Transverse colon (tissue), 4 donors: ENCODE results near the gene RORB. TPM values are rescaled to one million over a fixed set of nuclear protein-coding genes. Genes with fewer than 3 reads are reported as not detected.

Experiments used
- DNase-seq: peaks from one replicate; pipeline ENCODE4 v3.0.0-alpha.2; 2019
- H3K27ac ChIP-seq, 4 donors: fragments of 200-600 bp; sonication (generic); 2 replicates each; pipeline ENCODE4 v1.5.1; 2016 to 2018; ENCODE audit warnings: inconsistent platforms in 4 of 4
- H3K27me3 ChIP-seq: fragments of 200-600 bp; sonication (generic); 2 replicates; pipeline ENCODE4 v1.5.1; 2017; ENCODE audit warnings: inconsistent platforms
- H3K36me3 ChIP-seq, 4 donors: fragments of 200-600 bp; sonication (generic); 2 replicates each; pipeline ENCODE4 v1.5.1; 2017 to 2019; ENCODE audit warnings: inconsistent platforms in 4 of 4
- H3K4me1 ChIP-seq, 4 donors: fragments of 200-600 bp; sonication (generic); 2 replicates each; pipeline ENCODE4 v1.5.1; 2017 to 2020; ENCODE audit warnings: inconsistent platforms in 4 of 4
- H3K4me3 ChIP-seq, 4 donors: fragments of 200-600 bp; sonication (generic); 1 replicate in 1 of 4; 2 replicates in 3 of 4; pipeline versions ENCODE4 v1.5.1 to v1.6.1; 2017 to 2019; ENCODE audit warnings: inconsistent platforms in 4 of 4
- H3K9me3 ChIP-seq, 2 donors: fragments of 200-600 bp; sonication (generic); 2 replicates each; pipeline ENCODE4 v1.5.1; 2017 to 2019; ENCODE audit warnings: inconsistent platforms in 2 of 2
- EP300 ChIP-seq: sonication (generic); formaldehyde crosslinking; IDR thresholded peaks from one replicate; pipeline ENCODE4 v1.6.1; 2017; ENCODE audit warnings: antibody characterized with exemption, low read depth
- POLR2A ChIP-seq: fragments of 450-650 bp; IDR thresholded peaks from one replicate; pipeline ENCODE4 v1.6.1; 2016; ENCODE audit warnings: antibody characterized with exemption, mild to moderate bottlenecking, moderate library complexity
- POLR2AphosphoS5 ChIP-seq, 3 donors: sonication (generic); formaldehyde crosslinking; IDR thresholded peaks; one replicate each; pipeline ENCODE4 v1.6.1; 2016; ENCODE audit warnings: antibody characterized with exemption in 3 of 3
- WGBS, 2 donors: methylation state at CpG; one replicate each; pipeline ENCODE4 v1.1.5; 2018; ENCODE audit warnings: low coverage in 1 of 2; 5-methylcytosine and 5-hydroxymethylcytosine counted together
- in situ Hi-C, 4 donors: fragments of 200-750 bp; cut with MboI; loops; one replicate each; pipeline versions ENCODE4 v1.15.0 to v1.15.1; 2017; ENCODE audit warnings: low sequenced_read_pairs in 3 of 4, low pct_ligation_motif_present in 1 of 4, low pct_unique_long_range_greater_than_20kb in 1 of 4
- intact Hi-C: fragments of 100-400 bp; cut with DNase I; formaldehyde crosslinking; loops from one replicate; pipeline ENCODE4 v1.15.1; 2023; ENCODE audit warnings: low total_unique reads
- total RNA-seq, 4 donors: library from RNA; depleted of rRNA; stranded (reverse); fragments of >200 nt; gene quantifications; one replicate each; pipeline ENCODE4 v1.1.0, GENCODE V29; 2016
- TF ChIP-seq, protein P1 (sequence below), 5 experiments: fragments of 200-600 bp in 3 of 5; fragments of 450-650 bp in 2 of 5; sonication (generic) in 3 of 5; IDR thresholded peaks; 1 replicate in 2 of 5; 2 replicates in 3 of 5; pipeline ENCODE4 v1.5.1; 2016 to 2017; ENCODE audit warnings: antibody characterized with exemption in 5 of 5, inconsistent platforms in 3 of 5, mild to moderate bottlenecking in 2 of 5, moderate library complexity in 1 of 5

The RORB gene
- total RNA-seq, 4 donors from 2014 or later, result 0.20 to 1.1 (median 0.27) TPM; not detected in 1

DNA sequence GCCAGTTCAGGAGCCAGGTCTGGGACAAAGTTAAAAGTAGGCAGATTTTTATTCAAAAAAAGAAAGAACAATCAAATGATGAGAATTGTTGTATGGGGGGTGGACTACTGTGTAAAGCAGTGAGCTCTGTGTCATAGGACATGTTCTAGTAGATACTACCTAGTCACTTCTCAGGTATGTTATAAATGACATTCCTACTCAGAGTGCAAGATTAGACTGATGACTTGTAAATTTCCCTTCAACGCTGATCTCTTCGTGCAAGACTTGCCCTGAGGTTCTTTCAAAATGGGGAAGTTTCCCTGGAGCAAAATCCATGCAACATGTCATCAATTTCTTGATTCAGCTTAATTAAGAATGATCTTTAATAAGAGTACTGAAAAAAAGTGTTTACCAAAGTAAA is 175.1 kb downstream of the RORB start:
- intact Hi-C loops (no loop called here), in situ Hi-C loops (no loop called here)
- TF ChIP-seq, protein P1, sequence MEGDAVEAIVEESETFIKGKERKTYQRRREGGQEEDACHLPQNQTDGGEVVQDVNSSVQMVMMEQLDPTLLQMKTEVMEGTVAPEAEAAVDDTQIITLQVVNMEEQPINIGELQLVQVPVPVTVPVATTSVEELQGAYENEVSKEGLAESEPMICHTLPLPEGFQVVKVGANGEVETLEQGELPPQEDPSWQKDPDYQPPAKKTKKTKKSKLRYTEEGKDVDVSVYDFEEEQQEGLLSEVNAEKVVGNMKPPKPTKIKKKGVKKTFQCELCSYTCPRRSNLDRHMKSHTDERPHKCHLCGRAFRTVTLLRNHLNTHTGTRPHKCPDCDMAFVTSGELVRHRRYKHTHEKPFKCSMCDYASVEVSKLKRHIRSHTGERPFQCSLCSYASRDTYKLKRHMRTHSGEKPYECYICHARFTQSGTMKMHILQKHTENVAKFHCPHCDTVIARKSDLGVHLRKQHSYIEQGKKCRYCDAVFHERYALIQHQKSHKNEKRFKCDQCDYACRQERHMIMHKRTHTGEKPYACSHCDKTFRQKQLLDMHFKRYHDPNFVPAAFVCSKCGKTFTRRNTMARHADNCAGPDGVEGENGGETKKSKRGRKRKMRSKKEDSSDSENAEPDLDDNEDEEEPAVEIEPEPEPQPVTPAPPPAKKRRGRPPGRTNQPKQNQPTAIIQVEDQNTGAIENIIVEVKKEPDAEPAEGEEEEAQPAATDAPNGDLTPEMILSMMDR (IDR thresholded peaks at IDR 0.05), result no peak
- no peak for TF ChIP-seq POLR2AphosphoS5 (IDR thresholded peaks at IDR 0.05)
- no peak for TF ChIP-seq EP300
- no peak for TF ChIP-seq POLR2A
- Histone ChIP-seq H3K36me3 (no peaks in the 10 kb centered on the region), H3K4me1 (no peaks in the 10 kb centered on the region), H3K4me3 (no peak overlapping the region), H3K27me3 (no peaks in the 10 kb centered on the region), H3K27ac (no peak overlapping the region), H3K9me3 (no peaks in the 10 kb centered on the region)
- WGBS, 2 donors, result 88% methylated on average over 2 of the region's 2 CpGs; no CpG with 5 or more reads in 1 of the 2 donors
- no peak for DNase-seq

DNA sequence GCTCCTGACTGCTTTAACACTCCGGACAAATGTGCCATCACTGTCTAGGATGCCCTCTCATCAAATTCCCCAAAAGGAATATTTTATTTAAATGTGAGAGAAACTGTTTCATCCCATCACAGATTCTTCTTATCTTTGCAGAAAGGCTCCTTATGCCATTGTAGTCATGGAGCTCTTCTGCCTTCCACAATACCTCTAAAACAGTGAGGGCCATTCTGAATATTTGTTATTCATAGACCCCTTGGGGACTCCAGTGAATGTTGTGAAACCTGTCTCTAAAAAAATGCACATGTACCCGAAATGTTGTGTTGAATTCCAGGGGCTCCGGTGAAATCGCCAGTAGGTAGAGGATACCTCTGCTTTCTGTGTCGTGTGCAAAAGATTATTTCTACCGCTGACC is 176.9 kb downstream of the RORB start:
- intact Hi-C loops, result no loop called here
- no peaks in the 10 kb centered on the region for H3K27me3 ChIP-seq
- H3K9me3 ChIP-seq, result no peaks in the 10 kb centered on the region
- TF ChIP-seq EP300 (no peak), POLR2A (no peak), POLR2AphosphoS5 (IDR thresholded peaks at IDR 0.05) (no peak)
- TF ChIP-seq, protein P1 (IDR thresholded peaks at IDR 0.05), result no peak
- no peaks in the 10 kb centered on the region for H3K4me1 ChIP-seq
- DNase-seq, result no peak
- 72 to 87% methylated on average over 2 to 6 of the region's 6 CpGs for WGBS, 2 donors
- no peaks in the 10 kb centered on the region for H3K36me3 ChIP-seq
- H3K27ac ChIP-seq, result no peak overlapping the region
- no peak overlapping the region for H3K4me3 ChIP-seq
- in situ Hi-C loops, result no loop called here

DNA sequence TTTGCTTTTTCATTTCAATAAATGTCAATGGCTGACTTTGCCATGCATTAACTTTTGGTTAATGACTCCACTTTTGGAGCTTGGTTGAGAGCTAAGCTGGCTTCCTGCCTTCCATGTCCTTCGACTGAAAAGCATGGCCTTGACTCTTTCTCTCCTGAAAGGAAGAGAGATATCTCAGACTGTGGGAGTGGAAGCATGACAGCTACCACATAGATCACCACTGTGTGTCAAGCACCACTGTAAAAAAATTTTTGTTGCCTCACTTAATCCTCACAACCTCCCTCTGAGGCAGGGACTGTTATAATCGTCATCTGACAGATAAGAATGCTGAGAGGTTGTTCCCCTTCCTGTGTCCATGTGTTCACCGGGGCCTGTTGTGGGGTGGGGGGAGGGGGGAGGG is 184.8 kb downstream of the RORB start:
- intact Hi-C loops, result no loop called here
- Histone ChIP-seq H3K4me3 (no peak overlapping the region), H3K9me3 (no peaks in the 10 kb centered on the region), H3K27ac (no peak overlapping the region), H3K4me1 (no peaks in the 10 kb centered on the region), H3K27me3 (no peaks in the 10 kb centered on the region), H3K36me3 (no peaks in the 10 kb centered on the region)
- no peak for TF ChIP-seq POLR2AphosphoS5 (IDR thresholded peaks at IDR 0.05)
- no peak for TF ChIP-seq POLR2A
- in situ Hi-C loops, result no loop called here
- no peak for DNase-seq
- 29 to 56% methylated on average over 1 to 3 of the region's 3 CpGs for WGBS, 2 donors

DNA sequence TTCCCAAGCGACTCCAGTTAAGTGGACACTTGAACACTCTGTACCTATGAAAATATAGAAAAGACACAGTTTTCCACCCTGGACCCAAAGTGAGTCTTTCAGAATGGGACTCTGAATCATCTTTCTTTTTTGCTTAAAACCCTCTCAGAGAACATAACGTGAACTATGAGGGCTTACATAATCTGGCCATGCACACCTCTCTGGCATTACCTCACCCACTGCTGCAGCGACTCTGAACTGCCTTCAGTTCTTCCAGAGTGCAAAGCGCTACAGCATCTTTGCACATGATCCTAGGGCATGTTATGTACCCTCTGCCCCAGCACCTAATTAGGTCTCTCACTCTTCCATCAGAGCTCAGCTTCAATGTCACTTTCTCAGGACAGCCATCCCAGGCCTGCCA is 186.2 kb downstream of the RORB start:
- no peak for DNase-seq
- Histone ChIP-seq H3K27ac (no peak overlapping the region), H3K9me3 (no peaks in the 10 kb centered on the region), H3K27me3 (no peaks in the 10 kb centered on the region), H3K4me3 (no peak overlapping the region), H3K36me3 (no peaks in the 10 kb centered on the region), H3K4me1 (no peaks in the 10 kb centered on the region)
- TF ChIP-seq POLR2AphosphoS5 (IDR thresholded peaks at IDR 0.05), result no peak
- no peak for TF ChIP-seq EP300
- TF ChIP-seq, protein P1 (IDR thresholded peaks at IDR 0.05), result no peak
- no peak for TF ChIP-seq POLR2A
- intact Hi-C loops (no loop called here), in situ Hi-C loops (no loop called here)
- 67 to 78% methylated on average over 3 to 4 of the region's 4 CpGs for WGBS, 2 donors

DNA sequence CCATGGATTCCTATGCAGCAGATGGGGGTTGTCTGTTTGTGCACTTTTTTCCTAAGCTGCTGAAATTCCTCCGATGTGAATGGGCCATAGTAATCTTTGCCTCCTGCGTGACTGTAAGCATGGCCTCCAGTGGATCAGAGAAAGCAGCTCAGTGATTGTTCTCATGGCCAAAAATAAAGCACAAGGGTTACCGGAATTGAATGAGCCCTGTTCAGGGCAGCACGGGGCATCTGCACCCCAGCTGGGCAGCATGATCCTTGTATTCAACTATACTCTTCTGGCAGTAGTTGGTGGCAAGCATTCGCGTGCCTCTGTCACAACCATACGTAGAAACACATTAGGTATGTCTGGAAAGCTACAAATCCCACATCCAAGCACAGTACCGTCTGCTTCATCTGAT is 193.9 kb downstream of the RORB start:
- Histone ChIP-seq H3K9me3 (no peaks in the 10 kb centered on the region), H3K27ac (no peak overlapping the region), H3K4me1 (no peaks in the 10 kb centered on the region), H3K36me3 (no peaks in the 10 kb centered on the region), H3K27me3 (no peaks in the 10 kb centered on the region), H3K4me3 (no peak overlapping the region)
- intact Hi-C loops, result no loop called here
- WGBS, 2 donors, result 82 to 83% methylated on average over 4 to 8 of the region's 8 CpGs
- DNase-seq, result no peak
- in situ Hi-C loops, result no loop called here
- TF ChIP-seq EP300 (no peak), POLR2AphosphoS5 (IDR thresholded peaks at IDR 0.05) (no peak), POLR2A (no peak)
- TF ChIP-seq, protein P1 (IDR thresholded peaks at IDR 0.05), result no peak
